ENCODE measurements around the gene LCN2. TPM values are rescaled to one million over a fixed set of nuclear protein-coding genes. Genes with fewer than 3 reads are reported as not detected.

Gene LCN2
- total RNA-seq (1 to 10 TPM in 2 of 4 donors, under 1 TPM in 1, not detected in 1; 0.47 to 2.1 (median 1.4) TPM), polyA plus RNA-seq (under 1 TPM; 0.08 to 0.90 (median 0.69) TPM)
- long read RNA-seq, donor 1, result 0 reads
- long read RNA-seq, donor 2, result 0 reads

- DNase-seq (peak in 1 of 2 donors; percentile 38), ATAC-seq (peak; percentile 37 to 77 (median 54))
- Histone ChIP-seq H3K36me3 (ENCODE audit: insufficient read depth in 1 of 2, low read depth in 1 of 2) (no peaks in the 10 kb centered on the region), H3K4me1 (peaks cover 6% of the 10 kb centered on the region), H3K27ac (no peak within 1 kb of the TSS), H3K4me3 (no peak within 1 kb of the TSS), H3K27me3 (ENCODE audit: insufficient read depth in 3 of 3, low read length in 2 of 3) (no peaks in the 10 kb centered on the region), H3K9me3 (no peaks in the 10 kb centered on the region)
- intact Hi-C loops (cut with DNase I), result no loop called here
- 60 to 67% (median 64%) methylated on average over 9 of the region's 9 CpGs for WGBS, 3 donors
- TF ChIP-seq CTCF (IDR thresholded peaks at IDR 0.05), result no peak
Measured at GRCh38 chr9:128149001-128149701, at the start of gene LCN2. TSS of gene LCN2 (plus strand) at chr9:128149453. CDS start at chr9:128149526, 73 bp downstream.

- intact Hi-C loops (cut with DNase I), result loop anchor here in 1 of 2 donors (5.0 kb wide), 1 partner anchor 43 kb away; no protein-coding TSS in a partner anchor
- ATAC-seq (no peak), DNase-seq (peak in 1 of 2 donors; percentile 71)
- H3K27me3 ChIP-seq (ENCODE audit: insufficient read depth in 3 of 3, low read length in 2 of 3), result no peaks in the 10 kb centered on the region
- H3K4me1 ChIP-seq, result peaks cover 79% of the 10 kb centered on the region
- H3K36me3 ChIP-seq (ENCODE audit: insufficient read depth in 1 of 2, low read depth in 1 of 2), result peaks cover 0 to 38% of the 10 kb centered on the region in 2 donors
- peak overlapping the region; percentile 70 for H3K4me3 ChIP-seq
- peak overlapping the region; percentile 97 for H3K27ac ChIP-seq
- H3K9me3 ChIP-seq, result no peaks in the 10 kb centered on the region
- TF ChIP-seq CTCF (IDR thresholded peaks at IDR 0.05), result no peak
- 25 to 31% (median 27%) methylated on average over 16 of the region's 16 CpGs for whole genome bisulfite sequencing, 3 donors
Measured at GRCh38 chr9:128099932-128100491, 49.2 kb upstream of the LCN2 start.

GRCh38 chr9:128100581-128100980 is 48.7 kb upstream of the LCN2 start:
- H3K9me3 ChIP-seq, result no peaks in the 10 kb centered on the region
- H3K27ac ChIP-seq, result peak overlapping the region; percentile 97
- peak overlapping the region; percentile 70 for H3K4me3 ChIP-seq
- H3K27me3 ChIP-seq (ENCODE audit: insufficient read depth in 3 of 3, low read length in 2 of 3), result no peaks in the 10 kb centered on the region
- TF ChIP-seq CTCF (IDR thresholded peaks at IDR 0.05), result no peak
- intact Hi-C loops (cut with DNase I), result loop anchor here in 1 of 2 donors (5.0 kb wide), 1 partner anchor 43 kb away; no protein-coding TSS in a partner anchor
- WGBS, 3 donors, result 30 to 36% (median 35%) methylated on average over 10 of the region's 10 CpGs
- ATAC-seq (no peak), DNase-seq (no peak)
- H3K4me1 ChIP-seq, result peaks cover 79% of the 10 kb centered on the region
- H3K36me3 ChIP-seq (ENCODE audit: insufficient read depth in 1 of 2, low read depth in 1 of 2), result peaks cover 0 to 44% of the 10 kb centered on the region in 2 donors

- Histone ChIP-seq H3K36me3 (ENCODE audit: insufficient read depth in 1 of 2, low read depth in 1 of 2) (peaks cover 0 to 51% of the 10 kb centered on the region in 2 donors), H3K4me1 (peaks cover 85% of the 10 kb centered on the region)
Measured at GRCh38 chr9:128101231-128101661, 48.0 kb upstream of the LCN2 start.

More at GRCh38 chr9:128101231-128101661, 48.0 kb upstream of the LCN2 start:
- intact Hi-C loops (cut with DNase I), result loop anchor here in 1 of 2 donors (5.0 kb wide), 1 partner anchor 44 kb away; no protein-coding TSS in a partner anchor
- no peaks in the 10 kb centered on the region for H3K27me3 ChIP-seq (ENCODE audit: insufficient read depth in 3 of 3, low read length in 2 of 3)
- WGBS, 3 donors, result 43 to 59% (median 47%) methylated on average over 12 of the region's 12 CpGs
- peak overlapping the region; percentile 97 for H3K27ac ChIP-seq
- peak in 1 of 2 donors; percentile 39 for DNase-seq
- ATAC-seq, result no peak
- TF ChIP-seq CTCF (IDR thresholded peaks at IDR 0.05), result no peak
- no peaks in the 10 kb centered on the region for H3K9me3 ChIP-seq
- H3K4me3 ChIP-seq, result peak overlapping the region; percentile 70
